Non-pigmented ciliary epithelial cell (primary cell): ENCODE measurements around the gene PPL.

Experiments
- DNase-seq: peaks from one replicate; pipeline ENCODE4 v3.0.0-alpha.2; 2010; ENCODE audit warnings: low read depth

Gene PPL

DNA sequence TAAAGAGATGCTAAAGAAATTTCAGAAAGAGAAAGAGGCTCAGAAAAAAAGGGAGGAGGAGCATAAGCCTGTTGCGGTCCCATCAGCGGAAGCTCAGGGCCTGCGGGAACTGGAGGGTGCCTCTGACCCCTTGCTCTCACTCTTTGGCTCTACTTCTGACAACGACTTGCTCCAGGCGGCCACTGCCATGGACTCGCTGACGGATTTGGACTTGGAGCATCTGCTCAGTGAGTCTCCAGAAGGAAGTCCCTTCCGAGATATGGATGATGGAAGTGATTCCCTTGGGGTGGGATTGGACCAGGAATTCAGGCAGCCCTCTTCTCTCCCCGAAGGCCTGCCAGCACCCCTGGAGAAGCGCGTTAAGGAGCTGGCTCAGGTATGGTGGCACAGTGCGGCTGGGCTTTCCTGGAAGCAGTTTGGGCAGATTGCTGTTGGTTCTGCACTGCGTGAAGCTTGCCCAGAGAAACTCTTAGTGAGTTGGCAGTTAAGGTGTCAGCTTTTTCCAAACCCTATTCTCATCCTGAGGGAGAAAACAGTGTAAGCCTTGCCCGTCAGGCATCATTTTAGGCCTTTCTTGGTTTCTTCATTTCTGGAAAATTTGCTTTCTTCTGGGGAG, 76.1 kb downstream of the PPL start:
- no peak for DNase-seq

DNA sequence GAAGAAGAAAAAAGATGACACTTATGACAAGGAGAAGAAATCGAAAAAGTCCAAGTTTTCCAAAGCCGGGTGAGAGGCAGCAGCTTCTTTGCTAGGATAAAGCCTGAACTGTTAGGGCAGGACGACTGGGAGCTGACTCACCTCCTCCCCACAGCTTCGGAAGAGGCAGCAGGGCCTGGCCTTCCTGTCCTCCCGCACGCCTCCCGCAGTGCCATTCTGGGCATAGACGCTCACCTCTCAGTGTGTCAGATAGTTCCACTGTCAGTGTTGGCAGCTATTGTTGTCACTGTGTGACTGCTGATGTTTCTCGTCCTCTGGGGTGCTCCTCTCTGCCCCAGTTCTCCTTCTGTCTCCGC, 77.1 kb downstream of the PPL start:
- no peak for DNase-seq

DNA sequence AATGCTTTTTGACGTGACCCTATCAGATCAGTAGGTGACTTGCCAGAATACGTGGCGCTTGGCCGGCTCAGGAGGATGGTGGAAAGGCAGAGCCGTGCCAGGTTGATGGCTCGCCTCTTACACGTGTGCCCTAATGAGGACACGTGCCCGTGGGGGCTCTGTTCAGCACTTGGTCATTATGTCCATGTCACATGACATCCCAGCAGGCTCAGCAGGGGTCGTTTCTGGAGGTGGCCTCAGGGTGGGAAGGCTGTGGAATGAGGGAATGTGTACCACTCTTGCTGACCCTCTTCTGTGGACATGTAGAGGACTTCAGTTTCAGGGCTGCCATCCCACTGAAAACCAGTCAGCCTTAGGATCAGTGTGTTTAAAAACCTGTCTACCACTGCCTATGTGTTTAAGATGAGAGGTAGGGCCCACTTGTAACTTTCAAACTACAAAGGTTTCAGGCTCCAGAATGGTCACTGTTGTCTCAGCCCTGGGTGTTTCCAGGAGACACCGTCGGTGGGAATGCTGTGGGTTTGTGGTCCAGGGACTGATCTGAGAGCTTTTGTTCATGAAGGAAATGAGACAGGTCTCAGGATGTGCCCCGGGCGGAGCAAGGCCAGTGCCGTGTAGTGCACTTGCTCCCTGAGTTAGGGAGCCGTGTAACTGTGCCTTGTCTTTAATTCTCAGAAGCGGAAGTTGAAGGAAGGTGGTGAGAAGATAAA, 77.6 kb downstream of the PPL start:
- DNase-seq = no peak

DNA sequence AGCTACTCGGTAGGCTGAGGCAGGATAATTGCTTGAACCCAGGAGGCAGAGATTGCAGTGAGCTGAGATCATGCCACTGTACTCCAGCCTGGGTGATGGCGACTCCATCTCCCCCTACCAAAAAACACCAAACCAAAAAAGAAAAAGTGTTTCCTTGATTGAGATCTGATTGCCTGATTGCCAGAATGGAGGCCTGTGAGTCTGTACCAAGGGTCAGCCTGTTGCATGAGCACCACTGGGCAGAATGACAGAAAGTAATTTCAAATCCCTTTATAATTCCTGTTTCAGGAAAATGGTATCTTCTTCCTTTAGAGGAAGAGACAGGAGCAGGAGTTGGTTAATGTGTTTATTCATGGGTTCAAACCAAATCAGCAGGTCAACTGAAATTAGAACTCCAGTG, 81.1 kb downstream of the PPL start:
- no peak for DNase-seq

DNA sequence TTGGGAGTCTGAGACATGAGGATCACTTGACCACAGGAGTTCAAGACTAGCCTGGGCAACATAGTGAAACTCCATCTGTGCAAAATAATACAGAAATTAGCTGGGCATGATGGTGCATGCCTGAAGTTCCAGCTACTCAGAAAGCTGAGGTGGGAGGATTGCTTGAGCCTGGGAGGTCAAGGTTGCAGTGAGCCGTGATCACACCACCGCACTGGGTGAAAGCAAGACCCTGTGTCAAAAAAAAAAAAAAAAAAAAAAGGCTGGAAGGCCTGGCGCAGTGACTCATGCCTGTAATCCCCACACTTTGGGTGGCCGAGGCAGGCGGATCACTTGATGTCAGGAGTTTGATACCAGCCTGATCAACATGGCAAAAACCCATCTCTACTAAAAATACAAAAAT, 81.6 kb downstream of the PPL start:
- no peak for DNase-seq

DNA sequence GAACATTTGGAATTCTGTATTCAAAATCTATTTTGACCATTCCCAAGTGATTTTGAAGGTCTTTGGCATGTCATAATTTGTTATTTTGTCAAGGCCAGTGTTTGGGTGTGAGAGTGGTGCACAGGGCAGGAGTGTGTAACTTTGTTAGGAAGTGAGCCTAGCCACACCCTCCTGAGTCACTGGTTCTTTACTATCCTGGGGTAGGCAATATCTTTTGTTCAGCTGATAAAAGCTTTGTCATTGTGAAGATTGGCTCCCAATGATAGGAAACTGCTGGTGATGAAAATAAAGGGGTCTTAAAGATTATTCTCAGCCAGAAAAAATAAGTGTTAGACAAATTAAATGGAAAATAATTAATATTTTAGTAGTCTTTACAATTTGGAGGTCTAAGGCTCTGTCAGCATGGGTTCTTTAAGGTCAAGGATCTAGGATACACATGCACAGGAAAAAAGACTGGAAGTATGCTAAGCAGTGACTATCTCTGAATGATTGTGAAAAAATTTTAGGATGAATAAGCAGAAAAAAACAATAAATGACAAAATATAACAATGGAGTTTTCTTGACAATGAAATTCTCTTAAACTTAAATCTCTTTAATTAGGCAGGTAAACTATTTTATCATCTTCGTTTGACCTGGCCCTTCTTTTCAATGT, 84.6 kb downstream of the PPL start:
- DNase-seq = no peak

DNA sequence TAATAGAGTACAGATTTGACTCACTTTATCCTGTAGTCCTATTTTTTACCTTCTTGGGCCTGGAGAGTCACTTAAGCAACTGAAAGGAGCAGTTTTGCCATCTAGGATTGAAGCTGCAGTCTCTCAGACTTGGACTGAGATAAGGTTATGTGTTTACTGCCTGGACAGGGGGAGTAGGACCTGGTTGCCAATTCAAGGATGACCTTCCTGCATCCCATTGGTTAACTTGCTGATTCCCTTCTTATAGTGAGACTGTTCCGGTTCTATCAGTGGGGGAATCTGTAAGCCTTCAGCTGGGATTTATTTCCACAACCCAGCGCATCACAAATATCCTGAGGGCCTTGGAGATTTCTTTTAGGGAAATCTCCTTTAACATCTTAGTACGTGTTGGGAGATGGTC, 86.7 kb downstream of the PPL start:
- no peak for DNase-seq

DNA sequence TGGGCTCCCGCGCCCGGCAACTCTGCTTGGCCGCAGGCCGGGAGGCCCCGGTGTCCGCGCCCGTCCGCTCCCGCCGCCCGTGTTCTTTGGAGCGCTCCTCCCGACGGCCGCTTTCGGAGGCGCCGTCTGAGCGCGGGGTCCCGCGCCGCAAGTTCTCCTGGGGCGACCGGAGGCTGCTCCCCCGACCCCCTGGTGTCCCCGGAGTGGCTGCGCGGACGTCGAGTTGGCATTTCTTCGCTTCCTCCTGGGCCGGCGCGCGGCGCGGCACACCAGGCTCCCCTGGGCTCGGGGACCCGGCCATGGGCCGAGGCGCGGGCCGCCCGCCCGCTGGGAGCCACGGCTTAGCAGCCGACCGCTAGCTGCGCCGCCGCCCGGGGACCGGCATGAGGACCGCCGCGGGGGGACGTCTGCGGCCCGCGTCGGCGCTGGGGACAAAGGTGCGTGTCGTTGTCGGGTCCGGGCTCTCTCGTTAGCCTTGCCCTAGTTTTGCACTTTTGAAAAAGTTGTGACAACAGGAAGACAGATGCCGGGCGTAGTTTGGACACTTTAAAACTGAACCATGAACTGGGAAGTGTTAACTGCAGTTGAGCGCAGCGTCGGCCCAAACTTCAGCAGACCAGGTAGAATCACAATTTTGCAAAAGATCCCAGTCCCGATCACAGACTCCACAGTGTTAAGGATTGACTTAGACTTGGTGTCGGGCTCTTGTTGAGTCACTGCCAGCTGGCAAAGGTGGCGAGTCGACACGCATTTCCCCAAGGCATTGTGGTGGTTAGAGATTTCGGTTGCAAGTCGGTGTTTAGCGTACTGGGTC, 89.0 kb downstream of the PPL start:
- no peak for DNase-seq

DNA sequence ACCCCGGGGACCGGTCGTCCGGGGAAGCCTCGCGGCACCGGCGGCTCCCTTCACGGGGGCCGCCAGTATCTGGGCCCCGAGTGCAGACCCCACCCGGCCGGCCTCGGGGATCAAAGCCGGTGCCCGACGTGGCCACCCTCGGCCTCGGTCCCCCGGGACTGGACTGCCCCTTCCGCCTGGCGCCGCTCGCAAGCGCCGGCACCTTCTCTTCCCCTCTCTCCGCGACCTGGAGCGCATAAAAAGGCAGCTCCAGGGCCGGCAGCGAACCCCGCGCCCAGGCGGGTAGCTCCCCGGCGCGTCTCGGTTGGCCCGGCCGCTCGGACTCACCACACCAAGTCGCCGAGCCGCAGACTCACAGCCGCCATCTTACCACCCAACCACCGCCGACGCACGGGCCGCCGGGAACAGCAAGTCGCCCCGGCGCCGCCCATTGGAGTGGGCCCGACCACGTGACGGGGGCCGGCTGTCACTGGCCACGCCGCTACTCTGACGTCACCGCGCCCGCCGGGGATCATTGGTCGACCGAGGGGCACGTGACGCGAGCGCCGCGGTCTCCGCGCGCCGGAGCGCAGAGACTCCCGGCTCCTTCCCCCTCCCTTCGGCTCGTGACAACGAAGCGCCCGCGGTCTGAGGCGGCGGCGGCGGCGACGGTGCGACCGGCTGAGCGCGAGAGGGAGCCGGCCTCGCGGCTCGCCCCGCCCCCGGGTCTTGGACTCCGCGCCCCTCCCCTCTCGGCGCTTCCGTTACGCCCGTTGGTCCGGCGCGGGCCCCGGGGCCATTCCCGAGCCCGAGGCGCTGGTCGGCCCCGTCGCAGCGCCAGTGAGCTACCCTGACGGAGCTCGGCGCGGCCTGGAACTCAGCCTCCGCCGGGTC, 89.8 kb downstream of the PPL start, which contains the start of the genes GLYR1 and UBN1:
Gene GLYR1 (minus strand): TSS at position 388 of the 873 bp plus-strand sequence. CDS start 23 bp downstream, at position 365.
Gene UBN1 (plus strand): TSS at position 581 of the 873 bp plus-strand sequence. CDS start 5,437 bp downstream, outside the sequence.
- DNase-seq = peak; percentile 71

DNA sequence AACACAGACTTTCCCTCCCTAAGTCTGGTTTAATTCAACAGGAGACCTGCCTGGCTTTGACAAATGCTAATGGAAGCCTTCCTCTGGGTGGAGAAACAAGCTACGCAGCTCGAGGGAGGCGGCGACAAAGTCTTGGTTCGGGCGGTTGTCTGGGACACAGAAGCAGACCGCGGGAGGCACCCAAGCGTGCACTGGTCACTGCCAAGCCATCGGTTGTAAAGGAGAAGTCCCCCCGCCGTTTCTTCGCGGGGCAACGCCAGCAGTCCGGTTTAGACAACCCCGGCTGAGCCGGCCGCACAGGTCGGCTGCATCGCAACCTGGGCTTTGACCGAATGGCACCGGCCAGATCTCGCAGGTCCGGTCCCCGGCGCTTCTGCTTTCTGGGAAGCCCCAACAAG, 90.4 kb downstream of the PPL start:
- DNase-seq = no peak

DNA sequence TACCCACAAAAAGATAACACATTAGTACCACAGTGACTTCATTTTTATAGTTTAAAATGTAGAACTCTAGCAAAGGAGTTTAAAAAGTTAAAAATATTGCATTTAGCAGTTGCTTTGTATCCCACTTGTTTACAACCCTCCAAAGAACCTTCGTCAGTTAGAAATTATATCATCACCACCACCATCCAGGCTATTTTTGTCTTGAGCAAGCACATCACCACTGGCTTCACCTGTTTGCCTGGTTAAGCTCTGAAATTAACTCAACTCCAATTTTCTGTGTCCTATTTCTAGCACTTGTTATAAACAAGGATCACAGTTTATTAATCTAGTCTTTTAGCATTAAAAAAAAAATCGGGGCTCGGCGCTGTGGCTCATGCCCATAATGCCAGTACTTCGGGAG, 96.0 kb downstream of the PPL start:
- no peak for DNase-seq

DNA sequence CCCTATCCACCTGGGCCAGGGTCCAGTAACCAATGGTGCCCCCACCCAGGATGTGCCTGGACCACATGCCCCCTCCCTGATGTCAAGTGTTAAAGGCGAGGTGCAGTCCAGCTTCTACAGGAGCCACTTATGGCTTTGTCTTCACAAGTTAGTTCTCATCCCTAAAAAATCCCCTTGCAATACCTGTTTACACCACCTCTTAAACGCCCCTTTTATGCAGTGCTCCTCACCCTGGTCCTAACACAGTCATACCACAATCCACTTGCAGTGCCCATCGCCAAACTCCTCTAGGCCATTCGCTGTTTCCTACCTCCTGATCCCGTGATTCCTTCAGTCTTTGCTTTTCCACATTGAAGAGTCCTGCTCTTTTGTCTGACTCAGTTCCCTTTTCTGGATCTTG, 97.0 kb downstream of the PPL start:
- DNase-seq = no peak

DNA sequence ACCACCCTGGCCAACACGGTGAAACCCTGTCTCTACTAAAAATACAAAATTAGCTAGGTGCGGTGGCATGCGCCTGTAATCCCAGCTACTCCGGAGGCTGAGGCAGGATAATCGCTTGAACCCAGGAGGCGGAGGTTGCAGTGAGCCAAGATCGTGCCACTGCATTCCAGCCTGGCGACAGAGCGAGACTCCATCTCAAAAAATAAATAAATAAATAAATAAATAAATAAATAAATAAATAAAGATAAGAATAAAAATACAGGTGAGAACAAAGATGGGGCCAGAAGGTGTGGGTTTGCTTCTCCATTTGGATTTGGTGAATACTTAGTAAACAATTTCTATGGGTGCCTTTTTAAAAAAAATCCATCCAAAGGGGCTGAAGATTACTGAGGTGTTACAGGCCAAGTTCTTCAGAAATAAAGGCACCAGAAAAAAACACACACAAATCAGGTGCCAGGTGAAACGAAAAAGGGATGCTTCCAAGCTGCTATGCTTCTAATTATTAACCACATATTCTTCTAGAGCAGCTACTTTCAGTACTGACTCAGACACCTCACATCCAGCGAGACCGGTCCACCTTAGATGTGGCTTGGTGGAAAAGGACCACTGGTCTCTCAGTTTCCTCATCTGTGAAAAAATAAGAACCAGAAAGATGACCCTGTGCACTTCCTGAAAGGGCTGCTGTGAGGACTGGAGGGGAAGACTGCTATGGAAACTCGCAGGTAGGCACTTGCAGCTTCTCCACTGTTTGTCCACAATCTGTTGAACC, 99.0 kb downstream of the PPL start:
- DNase-seq = no peak

DNA sequence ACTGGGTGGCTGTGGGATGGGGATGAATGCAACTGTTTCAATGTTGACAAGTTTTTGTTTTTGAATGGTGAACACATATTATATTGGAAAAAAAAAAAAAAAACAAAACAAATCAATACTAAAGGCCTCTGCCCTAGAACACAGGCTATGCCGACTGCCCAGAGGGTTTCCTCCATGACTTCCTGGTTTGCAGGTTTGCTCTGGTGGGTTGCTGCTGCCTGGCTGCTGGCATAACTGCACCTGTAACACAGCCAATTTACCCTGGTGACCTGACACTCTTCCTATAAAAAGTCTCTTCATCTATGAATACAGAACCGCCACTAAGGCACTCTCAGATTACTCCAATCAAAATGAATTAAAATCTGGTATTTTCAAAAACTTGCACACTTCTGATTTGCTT, 100.2 kb downstream of the PPL start:
- no peak for DNase-seq

DNA sequence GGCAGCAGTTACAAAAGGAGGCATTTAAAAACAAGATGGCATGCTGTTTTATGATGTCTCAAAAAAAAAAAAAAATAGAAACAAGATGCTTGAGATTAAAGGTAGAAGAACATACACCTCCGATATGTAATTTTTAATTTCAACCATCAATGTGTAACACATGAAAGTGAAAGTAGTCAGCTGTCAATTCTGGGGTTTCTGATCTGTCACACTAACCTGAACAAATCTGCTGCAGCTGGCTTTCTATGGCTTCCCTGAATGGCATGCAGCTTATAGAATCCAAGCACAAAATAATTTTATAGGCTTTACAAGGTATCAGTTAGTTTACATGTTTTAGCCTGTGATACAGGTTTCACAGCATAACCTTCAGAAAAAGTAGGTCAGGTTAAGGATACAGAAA, 103.4 kb downstream of the PPL start:
- no peak for DNase-seq

DNA sequence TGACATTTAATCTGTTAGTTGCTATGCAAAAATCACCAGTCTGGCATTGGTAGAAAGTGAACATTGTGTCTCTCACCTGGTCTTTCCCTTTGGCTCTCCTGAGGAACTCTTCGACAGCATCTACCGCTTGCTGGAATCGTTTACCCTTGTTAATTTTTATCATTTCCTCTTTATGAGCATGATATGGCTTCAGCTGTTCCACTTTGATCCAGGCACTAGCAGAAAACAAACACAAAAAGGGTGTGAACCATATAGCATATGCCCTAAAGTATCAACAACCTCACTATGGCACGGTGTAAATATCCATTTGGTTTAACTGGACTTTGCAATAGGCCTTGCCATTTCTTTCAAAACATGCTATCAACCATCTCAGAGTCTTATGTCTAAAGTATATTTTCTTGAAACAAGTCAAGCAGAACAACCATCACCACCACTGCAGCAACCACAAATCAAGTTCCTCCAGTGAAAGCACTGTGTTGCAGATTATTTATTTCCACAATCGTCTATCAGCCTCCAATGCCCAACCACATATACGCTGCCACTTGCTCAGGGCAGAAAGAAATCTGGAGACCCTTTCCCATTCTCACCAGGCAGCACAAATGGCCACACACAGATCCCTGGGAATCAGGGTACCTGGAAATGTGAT, 104.1 kb downstream of the PPL start:
- no peak for DNase-seq
